Kidney capillary endothelial cell (primary cell): ENCODE measurements around the gene CCHCR1.
"Not testable (repeated sequence)": the region's sequence is repeated elsewhere in the genome, so short reads cannot be mapped to it uniquely, and the experiment has no call there.

Experiments
- DNase-seq: peaks from one replicate; pipeline ENCODE4 v3.0.0-alpha.2; 2018; ENCODE audit warnings: low spot score

CCHCR1 gene

GRCh38 chr6:31180500-31180899, 22.9 kb upstream of the CCHCR1 start:
- DNase-seq, result peak; percentile 62

- no peak for DNase-seq
Observed at GRCh38 chr6:31179896-31180295, 22.3 kb upstream of the CCHCR1 start.

GRCh38 chr6:31179042-31179386, 21.4 kb upstream of the CCHCR1 start:
- DNase-seq, result no peak

- no peak for DNase-seq
Observed at GRCh38 chr6:31178143-31179041, 20.8 kb upstream of the CCHCR1 start.

GRCh38 chr6:31175971-31176370, 18.4 kb upstream of the CCHCR1 start:
- DNase-seq, result no peak

- no peak for DNase-seq
Observed at GRCh38 chr6:31174378-31174777, 16.8 kb upstream of the CCHCR1 start.

GRCh38 chr6:31173406-31173805, 15.8 kb upstream of the CCHCR1 start:
- DNase-seq, result no peak

- DNase-seq, result no peak
Observed at GRCh38 chr6:31172973-31173384, 15.4 kb upstream of the CCHCR1 start.

GRCh38 chr6:31171931-31172905, 14.6 kb upstream of the CCHCR1 start:
- no peak for DNase-seq

GRCh38 chr6:31170987-31171671, 13.5 kb upstream of the CCHCR1 start:
- DNase-seq, result no peak

- DNase-seq, result no peak
Observed at GRCh38 chr6:31170600-31170881, 12.9 kb upstream of the CCHCR1 start, which contains the start of gene POU5F1. POU5F1 (minus strand) TSS chr6:31170682; CDS start chr6:31170620, 62 bp downstream.

GRCh38 chr6:31169858-31170599, 12.4 kb upstream of the CCHCR1 start:
- DNase-seq, result not testable (repeated sequence)

GRCh38 chr6:31169123-31169857, 11.7 kb upstream of the CCHCR1 start:
- no peak for DNase-seq

GRCh38 chr6:31168606-31169005, 11.0 kb upstream of the CCHCR1 start:
- DNase-seq, result no peak

GRCh38 chr6:31165986-31166385, 8.4 kb upstream of the CCHCR1 start:
- DNase-seq, result no peak

GRCh38 chr6:31165064-31165832, 7.6 kb upstream of the CCHCR1 start:
- DNase-seq, result not testable (repeated sequence)

GRCh38 chr6:31164475-31165063, 7.0 kb upstream of the CCHCR1 start:
- not testable (repeated sequence) for DNase-seq

- no peak for DNase-seq
Observed at GRCh38 chr6:31163922-31164321, 6.3 kb upstream of the CCHCR1 start.

- no peak for DNase-seq
Observed at GRCh38 chr6:31162463-31163165, 5.0 kb upstream of the CCHCR1 start.
